Measurements from ENCODE around the gene MRPL1. TPM values are rescaled to one million over a fixed set of nuclear protein-coding genes. Genes with fewer than 3 reads are reported as not detected.

MRPL1 gene
- total and polyA plus RNA-seq, 2 of the 13 experiments (the other 11 are each of a cell fraction or from before 2014, with no cell fraction given): 23.3 to 61.5 TPM

DNA sequence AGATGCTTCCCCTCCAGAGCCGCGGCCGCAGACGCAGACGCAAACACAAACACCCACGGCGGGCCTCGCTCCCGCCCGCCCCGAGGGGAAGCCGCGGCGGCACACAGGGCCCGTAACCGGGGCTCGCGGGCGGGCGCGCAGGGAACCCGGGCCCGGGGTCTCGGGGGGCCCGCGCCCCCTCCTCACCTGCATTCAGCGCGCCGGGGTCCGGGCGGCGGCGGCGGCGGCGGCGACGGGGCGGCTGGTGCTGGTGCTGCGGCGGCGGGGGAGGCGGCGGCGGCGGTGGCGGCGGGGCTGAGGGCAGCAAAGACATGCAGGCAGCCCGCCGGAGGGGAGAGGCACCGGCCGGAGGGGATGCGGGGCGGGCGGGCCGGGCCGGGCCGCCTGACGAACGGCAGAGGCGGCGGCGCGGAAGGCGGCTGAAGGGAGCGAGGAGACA lies 43.2 kb upstream of the MRPL1 start:
- FAIRE-seq: no peak
- WGBS (ENCODE audit: low lambda C conversion rate): under 1% methylated on average over 13 of the region's 66 CpGs
- Histone ChIP-seq H3K9ac (ENCODE audit: insufficient read depth, low read depth, low read length) (peak overlapping the region; percentile 95), H3K36me3 (replicated peaks in 1 of 2; ENCODE audit: control insufficient read depth in 1 of 2, insufficient read depth in 2 of 2, low read length in 2 of 2) (no peaks in the 10 kb centered on the region), H2AFZ (ENCODE audit: low read length) (no peak overlapping the region), H3K4me2 (ENCODE audit: low read depth, low read length) (peak overlapping the region; percentile 90), H3K27me3 (ENCODE audit: control insufficient read depth in 1 of 2, insufficient read depth in 2 of 2, low read length in 2 of 2) (no peaks in the 10 kb centered on the region; a peak in 1 of 5 replicates), H3K27ac (ENCODE audit: extremely low read length, insufficient read depth, low read length) (peak overlapping the region; percentile 93), H4K20me1 (ENCODE audit: insufficient read depth, low read length) (no peaks in the 10 kb centered on the region; the same call in 1 of the 2 replicates), H3K79me2 (ENCODE audit: insufficient read depth, low read length) (peaks cover 46% of the 10 kb centered on the region), H3K4me3 (replicated peaks in 1 of 3; ENCODE audit: insufficient read depth in 1 of 3, low read depth in 2 of 3, low read length in 3 of 3) (peak overlapping the region; percentile 94 to 100 (median 99)), H3K4me1 (ENCODE audit: insufficient read depth, low read length) (peaks cover 34% of the 10 kb centered on the region), H3K9me3 (ENCODE audit: low read length) (no peaks in the 10 kb centered on the region)
- ChIA-PET CTCF (ENCODE audit: low intra/inter-chr PET ratio, low total read pairs) (no interaction called here), POLR2A (interaction anchor here (0.6 to 2.8 kb wide), 6 partner anchors 12 to 183 kb away, joined by 3 to 44 read pairs (median 4); partner anchors contain the start of gene MRPL1)
- no peak for DNase-seq (ENCODE audit: low spot score)
- peak; percentile 0; the same call in 1 of the 3 replicates for ATAC-seq
- intact Hi-C loops (cut with micrococcal nuclease; ENCODE audit: unreplicated experiment): loop anchor here (5.0 kb wide), 1 partner anchor 63 kb away; no protein-coding TSS in a partner anchor
- in situ Hi-C loops (cut with HindIII; ENCODE audit: extremely low pct_ligation_motif_present, low pct_unique_long_range_greater_than_20kb): loop anchor here (5.0 kb wide), 1 partner anchor 43 kb away; the partner anchor contains the start of gene MRPL1
- BruUV-seq (replicated peaks): no TSS peak
- TF ChIP-seq ZBTB8A (CRISPR knock-in tag; IDR thresholded peaks at IDR 0.05; ENCODE audit: borderline replicate concordance, low read depth): no peak
- TF ChIP-seq, protein P1, sequence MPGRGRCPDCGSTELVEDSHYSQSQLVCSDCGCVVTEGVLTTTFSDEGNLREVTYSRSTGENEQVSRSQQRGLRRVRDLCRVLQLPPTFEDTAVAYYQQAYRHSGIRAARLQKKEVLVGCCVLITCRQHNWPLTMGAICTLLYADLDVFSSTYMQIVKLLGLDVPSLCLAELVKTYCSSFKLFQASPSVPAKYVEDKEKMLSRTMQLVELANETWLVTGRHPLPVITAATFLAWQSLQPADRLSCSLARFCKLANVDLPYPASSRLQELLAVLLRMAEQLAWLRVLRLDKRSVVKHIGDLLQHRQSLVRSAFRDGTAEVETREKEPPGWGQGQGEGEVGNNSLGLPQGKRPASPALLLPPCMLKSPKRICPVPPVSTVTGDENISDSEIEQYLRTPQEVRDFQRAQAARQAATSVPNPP (CRISPR knock-in tag; IDR thresholded peaks at IDR 0.05): no peak
- 0 out of 2 replicates have a peak, but pooled peaks have one; percentile 16 for TF ChIP-seq CCDC6 (CRISPR knock-in tag; IDR thresholded peaks at IDR 0.05)
- TF ChIP-seq ZC3H13 (CRISPR knock-in tag; IDR thresholded peaks at IDR 0.05): peak; percentile 62; the same call in 1 of the 2 replicates
- TF ChIP-seq NAIF1 (CRISPR knock-in tag; IDR thresholded peaks at IDR 0.05; ENCODE audit: borderline replicate concordance): peak; percentile 9; the same call in 1 of the 2 replicates
- TF ChIP-seq TMF1 (CRISPR knock-in tag; IDR thresholded peaks at IDR 0.05; ENCODE audit: low read depth): 0 out of 2 replicates have a peak, but pooled peaks have one; percentile 29
